OCI-LY7 (cell line): ENCODE measurements around the gene ITGA7. TPM values are rescaled to one million over a fixed set of nuclear protein-coding genes. Genes with fewer than 3 reads are reported as not detected.

Experiments used
- BruUV-seq: library from RNA; stranded (reverse); fragments of 400-500 nt; replicated peaks from 2 replicates; lab custom pipeline; 2021; lab: Mats Ljungman, UMichigan
- CTCF ChIA-PET: fragments of 300-600 bp; sonication (Branson Sonifier 250); formaldehyde crosslinking; loops from one replicate; lab custom pipeline; 2022; ENCODE audit warnings: antibody characterized with exemption; ENCODE audit not compliant: unreplicated experiment; lab: Charles Lee
- POLR2A ChIA-PET: fragments of 300-600 bp; sonication (Branson Sonifier 250); formaldehyde crosslinking; loops from one replicate; lab custom pipeline; 2022; ENCODE audit warnings: antibody characterized with exemption; lab: Charles Lee
- DNase-seq: peaks from one replicate; pipeline ENCODE4 v3.0.0-alpha.2; 2015; ENCODE audit warnings: low spot score
- H2AFZ ChIP-seq: fragments of 200-600 bp; sonication (generic), shearing (Covaris generic); 2 replicates; pipeline ENCODE4 v1.6.1; 2014; ENCODE audit warnings: mild to moderate bottlenecking, antibody characterized with exemption, low read length, moderate library complexity
- H3K27ac ChIP-seq: fragments of 200-600 bp; sonication (generic); 2 replicates; pipeline ENCODE4 v1.5.1; 2014; ENCODE audit warnings: mixed run types, low read depth, mild to moderate bottlenecking, moderate library complexity, low read length, inconsistent platforms; ENCODE audit not compliant: poor library complexity, severe bottlenecking
- H3K36me3 ChIP-seq: fragments of 200-600 bp; sonication (generic); 2 replicates; pipeline ENCODE4 v1.6.1; 2014; ENCODE audit warnings: mild to moderate bottlenecking, antibody characterized with exemption, low read length, moderate library complexity, mixed read lengths; ENCODE audit not compliant: insufficient read depth
- H3K4me1 ChIP-seq: fragments of 200-600 bp; sonication (generic); 2 replicates; pipeline ENCODE4 v1.5.1; 2014; ENCODE audit warnings: mild to moderate bottlenecking, low read length; ENCODE audit not compliant: insufficient read depth, poor library complexity, severe bottlenecking
- H3K4me2 ChIP-seq: fragments of 200-600 bp; sonication (generic); 2 replicates; pipeline ENCODE4 v1.6.1; 2014; ENCODE audit warnings: mild to moderate bottlenecking, low read length
- H3K4me3 ChIP-seq: fragments of 200-600 bp; sonication (generic); 2 replicates; pipeline ENCODE4 v1.5.1; 2014; ENCODE audit warnings: mild to moderate bottlenecking, low read depth, low read length; ENCODE audit not compliant: poor library complexity, severe bottlenecking
- H3K79me2 ChIP-seq: fragments of 200-600 bp; sonication (generic); 2 replicates; pipeline ENCODE4 v1.6.1; 2016; ENCODE audit warnings: low read depth, mild to moderate bottlenecking, low read length, moderate library complexity, mixed read lengths; ENCODE audit not compliant: insufficient read depth
- H3K9me2 ChIP-seq: fragments of 200-600 bp; sonication (generic); 2 replicates; pipeline ENCODE4 v1.6.1; 2016; ENCODE audit warnings: mild to moderate bottlenecking, low read length, mixed read lengths; ENCODE audit not compliant: insufficient read depth
- H3K9me3 ChIP-seq: fragments of 200-600 bp; sonication (generic); 2 replicates; pipeline ENCODE4 v1.6.1; 2014; ENCODE audit warnings: mild to moderate bottlenecking, mixed run types, low read length, mixed read lengths
- H4K20me1 ChIP-seq: fragments of 200-600 bp; sonication (generic); 2 replicates; pipeline ENCODE4 v1.6.1; 2014; ENCODE audit warnings: mild to moderate bottlenecking, antibody characterized with exemption, low read length, moderate library complexity, mixed read lengths; ENCODE audit not compliant: insufficient read depth
- EZH2phosphoT487 ChIP-seq: fragments of 200-600 bp; sonication (generic); IDR thresholded peaks from 2 replicates; pipeline ENCODE4 v1.6.1; 2018; ENCODE audit warnings: low read depth, borderline replicate concordance, mild to moderate bottlenecking, mixed run types, antibody characterized with exemption, low read length, moderate library complexity, mixed read lengths
- intact Hi-C: fragments of 100-400 bp; cut with micrococcal nuclease; formaldehyde crosslinking; loops from one replicate; pipeline ENCODE4 v1.10.0; 2022; ENCODE audit not compliant: unreplicated experiment
- total RNA-seq, 2 experiments: library from RNA; depleted of rRNA in 1 of 2; stranded (reverse); fragments of >200 nt in 1 of 2; shearing (Covaris generic) in 1 of 2; gene quantifications; 2 replicates each; pipeline ENCODE4 v1.2.3, GENCODE V29; 2014 to 2022
- TF ChIP-seq, protein P1 (sequence below): fragments of 200-600 bp; sonication (generic); conservative IDR thresholded peaks from 2 replicates; pipeline ENCODE4 v1.5.1; 2014; ENCODE audit warnings: mild to moderate bottlenecking, antibody characterized with exemption, low read length, moderate library complexity, mixed read lengths

The ITGA7 gene
- total RNA-seq, 2 experiments from 2014 or later, result 1.5 to 4.0 TPM

DNA sequence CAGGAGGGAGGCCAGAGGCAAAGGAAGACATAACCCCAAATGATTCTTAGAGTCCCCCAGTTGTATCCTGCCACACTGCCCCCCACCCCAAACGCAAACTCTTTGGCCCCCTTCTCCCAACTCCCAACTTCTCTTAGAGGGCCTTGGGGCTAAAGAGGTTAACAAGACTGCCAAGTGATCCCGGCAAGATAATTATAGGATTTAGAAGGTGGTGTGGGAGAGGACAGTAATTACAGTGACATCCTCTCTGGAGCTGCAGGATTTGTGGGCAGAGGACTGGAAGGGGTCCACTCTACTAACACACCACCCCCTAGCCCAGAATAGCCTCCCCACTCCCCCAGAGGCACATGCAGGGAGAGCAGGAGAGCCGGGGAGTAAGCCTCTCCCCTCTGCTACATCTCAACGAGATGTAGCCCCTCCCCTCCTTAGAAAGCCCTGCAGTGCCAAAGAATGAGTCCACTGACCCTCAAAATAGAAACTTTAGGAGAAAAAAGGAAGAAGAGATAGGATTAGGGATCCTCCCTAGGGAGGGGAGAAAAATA is 29.9 kb upstream of the ITGA7 start:
- peak; percentile 31 for DNase-seq
- BruUV-seq, result no TSS peak
- intact Hi-C loops, result loop anchor here (1.0 to 2.0 kb wide), 9 partner anchors 7 to 451 kb away; partner anchors contain the start of genes PYM1, RPL41, RPS26 and SARNP
- POLR2A ChIA-PET, result interaction anchor here (0.6 to 3.1 kb wide), 16 partner anchors 8 to 1709 kb away, joined by 3 to 14 read pairs (median 4); partner anchors contain the start of genes BLOC1S1, CD63, ORMDL2 and PA2G4
- no peak for TF ChIP-seq EZH2phosphoT487
- TF ChIP-seq, protein P1, sequence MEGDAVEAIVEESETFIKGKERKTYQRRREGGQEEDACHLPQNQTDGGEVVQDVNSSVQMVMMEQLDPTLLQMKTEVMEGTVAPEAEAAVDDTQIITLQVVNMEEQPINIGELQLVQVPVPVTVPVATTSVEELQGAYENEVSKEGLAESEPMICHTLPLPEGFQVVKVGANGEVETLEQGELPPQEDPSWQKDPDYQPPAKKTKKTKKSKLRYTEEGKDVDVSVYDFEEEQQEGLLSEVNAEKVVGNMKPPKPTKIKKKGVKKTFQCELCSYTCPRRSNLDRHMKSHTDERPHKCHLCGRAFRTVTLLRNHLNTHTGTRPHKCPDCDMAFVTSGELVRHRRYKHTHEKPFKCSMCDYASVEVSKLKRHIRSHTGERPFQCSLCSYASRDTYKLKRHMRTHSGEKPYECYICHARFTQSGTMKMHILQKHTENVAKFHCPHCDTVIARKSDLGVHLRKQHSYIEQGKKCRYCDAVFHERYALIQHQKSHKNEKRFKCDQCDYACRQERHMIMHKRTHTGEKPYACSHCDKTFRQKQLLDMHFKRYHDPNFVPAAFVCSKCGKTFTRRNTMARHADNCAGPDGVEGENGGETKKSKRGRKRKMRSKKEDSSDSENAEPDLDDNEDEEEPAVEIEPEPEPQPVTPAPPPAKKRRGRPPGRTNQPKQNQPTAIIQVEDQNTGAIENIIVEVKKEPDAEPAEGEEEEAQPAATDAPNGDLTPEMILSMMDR, result peak; percentile 18; the same call in 1 of the 2 replicates
- H4K20me1 ChIP-seq, result no peaks in the 10 kb centered on the region
- H3K4me2 ChIP-seq, result peak overlapping the region; percentile 94
- peaks cover 25% of the 10 kb centered on the region for H3K4me1 ChIP-seq
- no peaks in the 10 kb centered on the region for H3K9me2 ChIP-seq
- peak overlapping the region; percentile 66 for H3K27ac ChIP-seq
- H3K4me3 ChIP-seq, result peak overlapping the region; percentile 72
- CTCF ChIA-PET, result interaction anchor here (0.6 to 2.9 kb wide), 12 partner anchors 8 to 451 kb away, joined by 3 to 19 read pairs (median 3); partner anchors contain the start of gene CD63
- H3K79me2 ChIP-seq, result no peaks in the 10 kb centered on the region
- peak overlapping the region; percentile 79; the same call in 1 of the 2 replicates for H2AFZ ChIP-seq
- no peaks in the 10 kb centered on the region for H3K36me3 ChIP-seq
- no peaks in the 10 kb centered on the region for H3K9me3 ChIP-seq

DNA sequence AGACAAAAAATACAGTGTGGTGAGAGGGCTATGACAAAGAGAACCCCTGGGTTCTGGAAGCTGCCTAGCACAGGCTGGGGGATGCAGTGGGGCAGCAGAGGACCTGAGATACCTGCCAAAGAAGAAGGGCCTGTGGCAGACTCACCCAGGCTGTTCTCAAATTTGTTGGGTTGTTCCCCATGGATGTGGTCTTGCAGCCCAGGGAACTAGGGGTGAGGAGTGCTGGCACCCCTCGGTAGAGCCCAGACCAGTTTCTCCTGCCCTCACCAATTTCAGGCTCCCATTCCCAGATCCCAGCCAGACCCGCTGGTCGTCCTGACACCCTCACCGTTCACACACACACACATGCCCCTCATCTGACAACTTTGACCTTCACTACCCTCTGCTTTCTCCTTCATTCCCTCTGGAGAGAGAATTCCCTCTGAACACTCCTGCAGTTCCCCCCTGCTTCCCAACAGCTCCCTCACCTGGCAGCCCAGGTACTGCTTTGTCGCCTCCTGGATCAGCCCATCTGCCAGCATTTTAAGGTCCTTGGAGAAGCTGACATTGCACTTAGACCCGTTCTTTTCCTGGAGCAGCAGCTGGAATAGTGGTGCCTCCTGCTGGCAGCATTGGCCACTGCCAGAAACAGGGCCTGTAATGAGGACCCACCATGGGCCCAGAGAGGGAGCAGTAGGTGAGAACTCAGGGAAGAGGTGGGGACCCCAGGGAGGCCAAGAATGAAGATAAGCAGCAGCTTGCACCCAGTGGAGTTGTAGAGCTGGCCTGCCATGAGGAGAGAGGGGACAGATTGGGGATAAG is 29.3 kb upstream of the ITGA7 start:
- H3K27ac ChIP-seq, result peak overlapping the region; percentile 66
- peak overlapping the region; percentile 94 for H3K4me2 ChIP-seq
- no peaks in the 10 kb centered on the region for H3K9me2 ChIP-seq
- H4K20me1 ChIP-seq, result no peaks in the 10 kb centered on the region
- H3K9me3 ChIP-seq, result no peaks in the 10 kb centered on the region
- ChIA-PET POLR2A (interaction anchor here (0.6 to 3.1 kb wide), 7 partner anchors 10 to 359 kb away, joined by 3 to 14 read pairs (median 4); partner anchors contain the start of genes BLOC1S1, ORMDL2 and SARNP), CTCF (interaction anchor here (1.2 to 1.3 kb wide), 2 partner anchors 16 to 63 kb away, joined by 3 to 5 read pairs; no protein-coding TSS in a partner anchor)
- TF ChIP-seq, protein P1, result peak; percentile 90
- TF ChIP-seq EZH2phosphoT487, result no peak
- DNase-seq, result peak; percentile 71
- peak overlapping the region; percentile 79; the same call in 1 of the 2 replicates for H2AFZ ChIP-seq
- no peaks in the 10 kb centered on the region for H3K79me2 ChIP-seq
- intact Hi-C loops, result loop anchor here (1.0 kb wide), 2 partner anchors 13 to 78 kb away; no protein-coding TSS in a partner anchor
- peaks cover 18% of the 10 kb centered on the region for H3K4me1 ChIP-seq
- H3K4me3 ChIP-seq, result peak overlapping the region; percentile 72
- BruUV-seq, result no TSS peak
- H3K36me3 ChIP-seq, result no peaks in the 10 kb centered on the region
